Effector memory CD8-positive, alpha-beta T cell (primary cell): ENCODE data around the gene PIGT.

Experiments
- ATAC-seq: fragments of 150-1000 bp; cut with Tn5 transposase; replicated peaks from 2 replicates; pipeline ENCODE4 v1.10.0; 2021; ENCODE audit warnings: mild to moderate bottlenecking, moderate library complexity
- DNase-seq, 3 experiments: peaks; one replicate each; pipeline ENCODE4 v3.0.0; 2021
- H3K27ac Mint-ChIP-seq, 2 donors: one replicate each; pipeline ENCODE4 v1.8.0; 2022; ENCODE audit warnings: mild to moderate bottlenecking in 2 of 2, mixed read lengths in 2 of 2, moderate library complexity in 2 of 2
- H3K27me3 Mint-ChIP-seq, 2 donors: one replicate each; pipeline ENCODE4 v1.8.0; 2022; ENCODE audit warnings: mixed read lengths in 2 of 2
- H3K36me3 Mint-ChIP-seq: one replicate; pipeline ENCODE4 v1.8.0; 2022; ENCODE audit warnings: mild to moderate bottlenecking, moderate library complexity, mixed read lengths; ENCODE audit not compliant: insufficient read depth
- H3K4me1 Mint-ChIP-seq, 2 donors: one replicate each; pipeline ENCODE4 v1.8.0; 2022; ENCODE audit warnings: low read depth in 2 of 2, mixed read lengths in 2 of 2
- H3K4me3 Mint-ChIP-seq, 2 donors: one replicate each; pipeline ENCODE4 v1.8.0; 2022; ENCODE audit warnings: mild to moderate bottlenecking in 2 of 2, mixed read lengths in 2 of 2, moderate library complexity in 2 of 2
- H3K9me3 Mint-ChIP-seq, 2 donors: one replicate each; pipeline ENCODE4 v1.8.0; 2022; ENCODE audit warnings: mixed read lengths in 2 of 2

Gene PIGT

GRCh38 chr20:45407067-45407745 is 8.7 kb upstream of the PIGT start:
- Mint-ChIP-seq H3K36me3 (peaks cover 10% of the 10 kb centered on the region), H3K4me3 (peak overlapping the region; percentile 78 to 80), H3K9me3 (no peaks in the 10 kb centered on the region), H3K4me1 (peaks cover 9 to 11% of the 10 kb centered on the region in 2 donors), H3K27me3 (no peaks in the 10 kb centered on the region), H3K27ac (peak overlapping the region in 1 of 2 donors; percentile 83)
- no peak for DNase-seq
- ATAC-seq: no peak

- peak within 1 kb of the TSS; percentile 78 to 80 for H3K4me3 Mint-ChIP-seq
- H3K36me3 Mint-ChIP-seq: peaks cover 10% of the 10 kb centered on the region
- DNase-seq: no peak
- no peaks in the 10 kb centered on the region for H3K9me3 Mint-ChIP-seq
- H3K27me3 Mint-ChIP-seq: no peaks in the 10 kb centered on the region
- ATAC-seq: no peak
- H3K4me1 Mint-ChIP-seq: peaks cover 9 to 11% of the 10 kb centered on the region in 2 donors
- peak within 1 kb of the TSS in 1 of 2 donors; percentile 83 for H3K27ac Mint-ChIP-seq
These were observed 7.9 kb upstream of the PIGT start, which contains the start of gene DBNDD2 for GRCh38 chr20:45407783-45408645. Gene DBNDD2, plus strand, starts transcription at chr20:45408289. Its CDS starts 179 bp downstream, at chr20:45408468.

- Mint-ChIP-seq H3K9me3 (no peaks in the 10 kb centered on the region), H3K36me3 (peaks cover 7% of the 10 kb centered on the region), H3K27ac (peak overlapping the region in 1 of 2 donors; percentile 31), H3K4me1 (peaks cover 9 to 11% of the 10 kb centered on the region in 2 donors), H3K4me3 (no peak overlapping the region), H3K27me3 (no peaks in the 10 kb centered on the region)
- ATAC-seq: no peak
- no peak for DNase-seq
These were observed 7.2 kb upstream of the PIGT start for GRCh38 chr20:45408646-45409213.

DNA sequence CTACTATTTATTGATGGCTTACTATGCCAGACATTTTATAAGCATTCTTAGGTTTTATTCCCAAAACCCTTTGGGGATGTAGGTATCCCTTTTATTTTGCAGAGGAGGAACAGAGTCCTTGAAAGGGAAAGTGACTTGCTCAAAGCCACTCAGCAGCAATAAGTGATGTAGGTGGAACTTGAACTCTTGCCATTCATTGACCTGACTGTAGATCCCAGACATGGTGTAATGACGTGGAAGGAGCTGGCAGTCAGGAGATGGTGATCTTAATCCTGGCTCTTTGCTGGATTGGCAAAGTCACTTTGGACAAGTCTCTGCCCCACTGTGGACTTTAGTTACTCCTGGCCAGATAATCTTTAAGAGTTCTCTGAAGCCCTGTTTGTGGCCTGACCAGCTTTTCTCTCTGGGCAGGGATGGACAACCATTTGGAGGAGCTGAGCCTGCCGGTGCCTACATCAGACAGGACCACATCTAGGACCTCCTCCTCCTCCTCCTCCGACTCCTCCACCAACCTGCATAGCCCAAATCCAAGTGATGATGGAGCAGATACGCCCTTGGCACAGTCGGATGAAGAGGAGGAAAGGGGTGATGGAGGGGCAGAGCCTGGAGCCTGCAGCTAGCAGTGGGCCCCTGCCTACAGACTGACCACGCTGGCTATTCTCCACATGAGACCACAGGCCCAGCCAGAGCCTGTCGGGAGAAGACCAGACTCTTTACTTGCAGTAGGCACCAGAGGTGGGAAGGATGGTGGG is 6.2 kb upstream of the PIGT start:
- ATAC-seq: no peak
- Mint-ChIP-seq H3K4me1 (peaks cover 8 to 12% of the 10 kb centered on the region in 2 donors), H3K27ac (no peak overlapping the region), H3K36me3 (peaks cover 7% of the 10 kb centered on the region), H3K4me3 (no peak overlapping the region), H3K27me3 (no peaks in the 10 kb centered on the region), H3K9me3 (no peaks in the 10 kb centered on the region)
- DNase-seq: no peak

- no peaks in the 10 kb centered on the region for H3K27me3 Mint-ChIP-seq
- no peak overlapping the region for H3K27ac Mint-ChIP-seq
- DNase-seq (no peak), ATAC-seq (no peak)
- H3K36me3 Mint-ChIP-seq: peaks cover 6% of the 10 kb centered on the region
- peaks cover 7 to 11% of the 10 kb centered on the region in 2 donors for H3K4me1 Mint-ChIP-seq
- no peak overlapping the region for H3K4me3 Mint-ChIP-seq
- H3K9me3 Mint-ChIP-seq: no peaks in the 10 kb centered on the region
These were observed 5.1 kb upstream of the PIGT start for GRCh38 chr20:45410887-45411286.

- no peak overlapping the region for H3K27ac Mint-ChIP-seq
- H3K27me3 Mint-ChIP-seq: no peaks in the 10 kb centered on the region
- H3K4me3 Mint-ChIP-seq: no peak overlapping the region
- ATAC-seq (no peak), DNase-seq (no peak)
- H3K36me3 Mint-ChIP-seq: peaks cover 16% of the 10 kb centered on the region
- no peaks in the 10 kb centered on the region for H3K9me3 Mint-ChIP-seq
- H3K4me1 Mint-ChIP-seq: peaks cover 12 to 18% of the 10 kb centered on the region in 2 donors
These were observed 3.3 kb upstream of the PIGT start for GRCh38 chr20:45412653-45413052.

DNA sequence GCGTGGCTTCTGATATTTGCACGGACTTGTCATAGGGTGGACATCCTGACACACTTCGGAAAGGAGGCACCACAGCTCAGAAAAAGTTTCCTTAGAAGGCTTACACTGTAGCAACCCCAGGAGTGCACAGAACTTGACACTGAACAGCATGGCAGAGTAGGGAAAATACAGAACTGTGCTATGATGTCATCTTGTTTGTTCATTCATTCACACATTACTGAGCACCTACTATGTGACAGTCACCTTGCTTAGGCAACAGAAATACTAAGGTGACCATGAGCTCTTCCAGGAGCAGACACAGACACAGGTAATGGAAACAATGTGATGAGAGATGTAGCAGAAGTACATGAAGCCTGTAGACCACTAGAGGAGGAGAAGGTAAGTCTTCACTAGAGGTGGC is 2.5 kb upstream of the PIGT start:
- no peaks in the 10 kb centered on the region for H3K27me3 Mint-ChIP-seq
- no peak for DNase-seq
- no peak for ATAC-seq
- no peak overlapping the region for H3K4me3 Mint-ChIP-seq
- H3K9me3 Mint-ChIP-seq: no peaks in the 10 kb centered on the region
- peaks cover 16% of the 10 kb centered on the region for H3K36me3 Mint-ChIP-seq
- H3K27ac Mint-ChIP-seq: no peak overlapping the region
- H3K4me1 Mint-ChIP-seq: peaks cover 21 to 24% of the 10 kb centered on the region in 2 donors

- DNase-seq: no peak
- Mint-ChIP-seq H3K27me3 (no peaks in the 10 kb centered on the region), H3K4me1 (peaks cover 31 to 34% of the 10 kb centered on the region in 2 donors), H3K36me3 (peaks cover 41% of the 10 kb centered on the region), H3K9me3 (no peaks in the 10 kb centered on the region), H3K27ac (peak overlapping the region; percentile 96 to 97), H3K4me3 (peak overlapping the region; percentile 94 to 98)
- no peak for ATAC-seq
These were observed 976 bp downstream of the PIGT start for GRCh38 chr20:45416917-45417316.

GRCh38 chr20:45419188-45420091 is 3.5 kb downstream of the PIGT start:
- H3K4me1 Mint-ChIP-seq: peaks cover 31% of the 10 kb centered on the region in 2 donors
- no peaks in the 10 kb centered on the region for H3K27me3 Mint-ChIP-seq
- H3K36me3 Mint-ChIP-seq: peaks cover 64% of the 10 kb centered on the region
- no peak overlapping the region for H3K4me3 Mint-ChIP-seq
- H3K9me3 Mint-ChIP-seq: no peaks in the 10 kb centered on the region
- no peak for DNase-seq
- H3K27ac Mint-ChIP-seq: peak overlapping the region; percentile 26 to 46
- no peak for ATAC-seq

GRCh38 chr20:45420125-45420524 is 4.2 kb downstream of the PIGT start:
- H3K4me3 Mint-ChIP-seq: no peak overlapping the region
- no peaks in the 10 kb centered on the region for H3K27me3 Mint-ChIP-seq
- no peak for ATAC-seq
- no peaks in the 10 kb centered on the region for H3K9me3 Mint-ChIP-seq
- H3K27ac Mint-ChIP-seq: peak overlapping the region in 1 of 2 donors; percentile 42
- H3K36me3 Mint-ChIP-seq: peaks cover 70% of the 10 kb centered on the region
- peaks cover 30% of the 10 kb centered on the region in 2 donors for H3K4me1 Mint-ChIP-seq
- no peak for DNase-seq

DNA sequence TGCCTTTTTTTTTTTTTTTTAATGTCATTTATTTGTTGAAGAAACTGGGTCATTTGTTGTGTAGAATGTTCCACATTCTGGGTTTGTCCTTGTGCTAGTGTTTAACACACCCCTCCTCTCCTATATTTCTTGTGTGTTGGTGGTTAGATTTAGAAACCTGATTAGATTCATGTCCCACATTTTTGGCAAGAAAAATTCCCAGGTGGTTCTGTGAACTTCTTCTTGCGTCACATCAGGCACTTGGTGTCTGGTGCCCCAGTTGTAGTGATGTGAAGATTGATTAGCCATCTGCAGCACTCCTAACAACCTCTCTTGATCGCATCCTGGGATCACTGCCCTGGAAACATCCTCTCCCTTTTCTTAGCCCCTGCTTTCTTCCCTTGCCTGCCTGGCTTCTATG is 7.8 kb downstream of the PIGT start:
- H3K27me3 Mint-ChIP-seq: no peaks in the 10 kb centered on the region
- ATAC-seq (no peak), DNase-seq (no peak)
- no peak overlapping the region for H3K4me3 Mint-ChIP-seq
- peaks cover 67% of the 10 kb centered on the region for H3K36me3 Mint-ChIP-seq
- peak overlapping the region in 1 of 2 donors; percentile 71 for H3K27ac Mint-ChIP-seq
- H3K9me3 Mint-ChIP-seq: no peaks in the 10 kb centered on the region
- H3K4me1 Mint-ChIP-seq: peaks cover 8 to 10% of the 10 kb centered on the region in 2 donors

DNA sequence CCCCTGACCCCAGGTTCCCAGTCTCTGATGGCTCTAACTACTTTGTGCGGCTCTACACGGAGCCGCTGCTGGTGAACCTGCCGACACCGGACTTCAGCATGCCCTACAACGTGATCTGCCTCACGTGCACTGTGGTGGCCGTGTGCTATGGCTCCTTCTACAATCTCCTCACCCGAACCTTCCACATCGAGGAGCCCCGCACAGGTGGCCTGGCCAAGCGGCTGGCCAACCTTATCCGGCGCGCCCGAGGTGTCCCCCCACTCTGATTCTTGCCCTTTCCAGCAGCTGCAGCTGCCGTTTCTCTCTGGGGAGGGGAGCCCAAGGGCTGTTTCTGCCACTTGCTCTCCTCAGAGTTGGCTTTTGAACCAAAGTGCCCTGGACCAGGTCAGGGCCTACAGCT is 9.6 kb downstream of the PIGT start:
- H3K27ac Mint-ChIP-seq: no peak overlapping the region
- peaks cover 53% of the 10 kb centered on the region for H3K36me3 Mint-ChIP-seq

More for the DNA sequence above, 9.6 kb downstream of the PIGT start:
- no peaks in the 10 kb centered on the region for H3K4me1 Mint-ChIP-seq
- ATAC-seq (no peak), DNase-seq (no peak)
- no peaks in the 10 kb centered on the region for H3K9me3 Mint-ChIP-seq
- no peaks in the 10 kb centered on the region for H3K27me3 Mint-ChIP-seq
- no peak overlapping the region for H3K4me3 Mint-ChIP-seq
